A549 (cell line): ENCODE results near the gene GID4. TPM values are rescaled to one million over a fixed set of nuclear protein-coding genes. Genes with fewer than 3 reads are reported as not detected.

ENCODE experiments used
- ATOH8 ChIP-seq: fragments of 250-450 bp; sonication (Bioruptor Pico); IDR thresholded peaks from 2 replicates; pipeline ENCODE4 v1.5.0; 2020; ENCODE audit warnings: low read depth, mild to moderate bottlenecking, moderate library complexity
- BHLHE40 ChIP-seq: IDR thresholded peaks from 2 replicates; pipeline ENCODE4 v1.6.1; 2012; ENCODE audit warnings: low read depth, low read length, inconsistent platforms
- CBX2 ChIP-seq: fragments of 200-600 bp; sonication (generic); IDR thresholded peaks from 2 replicates; pipeline ENCODE4 v1.6.1; 2016; ENCODE audit warnings: low read depth, mild to moderate bottlenecking, borderline replicate concordance
- CHD2 ChIP-seq: fragments of 150-350 bp; IDR thresholded peaks from 2 replicates; pipeline ENCODE4 v1.6.1; 2014; ENCODE audit warnings: low read length; ENCODE audit not compliant: partially characterized antibody
- CTCF ChIP-seq: fragments of >200 bp; sonication (Bioruptor Twin); formaldehyde crosslinking; IDR thresholded peaks from 3 replicates; pipeline ENCODE4 v1.5.1; 2016
- ELK1 ChIP-seq: fragments of 150-350 bp; IDR thresholded peaks from 2 replicates; pipeline ENCODE4 v1.6.1; 2014; ENCODE audit warnings: low read depth, mild to moderate bottlenecking, low read length
- EP300 ChIP-seq, 2 experiments: fragments of >200 bp; sonication (Bioruptor Twin); formaldehyde crosslinking; IDR thresholded peaks; 2 replicates in 1 of 2; 3 replicates in 1 of 2; pipeline ENCODE4 v1.6.1; 2016 to 2017
- ESRRA ChIP-seq: fragments of 150-350 bp; IDR thresholded peaks from 2 replicates; pipeline ENCODE4 v1.6.1; 2014; ENCODE audit warnings: mild to moderate bottlenecking, low read length, borderline replicate concordance
- GATA3 ChIP-seq: IDR thresholded peaks from 2 replicates; pipeline ENCODE4 v1.6.1; 2012; ENCODE audit warnings: borderline replicate concordance
- HES2 ChIP-seq: fragments of >200 bp; sonication (Bioruptor Twin); formaldehyde crosslinking; IDR thresholded peaks from 2 replicates; pipeline ENCODE4 v1.6.1; 2016
- HMGXB4 ChIP-seq: fragments of 250-450 bp; sonication (Bioruptor Pico); IDR thresholded peaks from 2 replicates; pipeline ENCODE4 v1.5.0; 2021; ENCODE audit warnings: mild to moderate bottlenecking, moderate library complexity, borderline replicate concordance
- HOXA7 ChIP-seq: fragments of 250-450 bp; sonication (Bioruptor Pico); IDR thresholded peaks from 2 replicates; pipeline ENCODE4 v1.5.0; 2020; ENCODE audit warnings: mild to moderate bottlenecking, moderate library complexity
- JUN ChIP-seq, 2 experiments: fragments of >200 bp; sonication (Bioruptor Twin); formaldehyde crosslinking; IDR thresholded peaks; 2 replicates in 1 of 2; 3 replicates in 1 of 2; pipeline ENCODE4 v1.6.1; 2016 to 2017
- KDM1A ChIP-seq: fragments of 200-600 bp; sonication (generic); IDR thresholded peaks from 2 replicates; pipeline ENCODE4 v1.6.1; 2016; ENCODE audit warnings: low read depth, mild to moderate bottlenecking
- MAFK ChIP-seq: fragments of 450-650 bp; IDR thresholded peaks from 2 replicates; pipeline ENCODE4 v1.6.1; 2014; ENCODE audit not compliant: partially characterized antibody
- MAX ChIP-seq: IDR thresholded peaks from 2 replicates; pipeline ENCODE4 v1.6.1; 2012
- MAZ ChIP-seq: fragments of 150-350 bp; IDR thresholded peaks from 2 replicates; pipeline ENCODE4 v1.6.1; 2014; ENCODE audit warnings: antibody characterized with exemption, low read depth, low read length, borderline replicate concordance
- MYC ChIP-seq: IDR thresholded peaks from 2 replicates; pipeline ENCODE4 v1.6.1; 2012; ENCODE audit warnings: mild to moderate bottlenecking, inconsistent platforms, low read length, improper control_type of control experiment, borderline replicate concordance
- NFE2L2 ChIP-seq: fragments of 150-350 bp; conservative IDR thresholded peaks from 2 replicates; pipeline ENCODE4 v1.6.1; 2014; ENCODE audit warnings: low read length
- NPAS2 ChIP-seq: fragments of 250-450 bp; sonication (Bioruptor Pico); IDR thresholded peaks from 2 replicates; pipeline ENCODE4 v1.8.0; 2022; ENCODE audit warnings: mild to moderate bottlenecking, moderate library complexity, borderline replicate concordance
- RAD21 ChIP-seq, 2 experiments: fragments of >200 bp in 1 of 2; sonication (Bioruptor Twin) in 1 of 2; formaldehyde crosslinking in 1 of 2; IDR thresholded peaks in 1 of 2; conservative IDR thresholded peaks in 1 of 2; 2 replicates in 1 of 2; 3 replicates in 1 of 2; pipeline ENCODE4 v1.6.1; 2012 to 2018; ENCODE audit warnings: inconsistent platforms in 1 of 2
- REST ChIP-seq: fragments of 200-600 bp; sonication (generic); IDR thresholded peaks from 2 replicates; pipeline ENCODE4 v1.6.1; 2016; ENCODE audit warnings: antibody characterized with exemption, mild to moderate bottlenecking, moderate library complexity
- RFX5 ChIP-seq: fragments of 450-650 bp; IDR thresholded peaks from 2 replicates; pipeline ENCODE4 v1.7.1; 2014; ENCODE audit warnings: antibody characterized with exemption, mild to moderate bottlenecking, moderate library complexity
- SMC3 ChIP-seq: fragments of >200 bp; sonication (Bioruptor Twin); formaldehyde crosslinking; IDR thresholded peaks from 3 replicates; pipeline ENCODE4 v1.6.1; 2018; ENCODE audit warnings: inconsistent platforms
- SREBF2 ChIP-seq: fragments of 450-650 bp; IDR thresholded peaks from 2 replicates; pipeline ENCODE4 v1.6.1; 2014; ENCODE audit warnings: mild to moderate bottlenecking, moderate library complexity
- USF2 ChIP-seq: fragments of 450-650 bp; IDR thresholded peaks from 2 replicates; pipeline ENCODE4 v1.6.1; 2014; ENCODE audit warnings: antibody characterized with exemption
- ZC3H11A ChIP-seq: fragments of 450-650 bp; IDR thresholded peaks from 2 replicates; pipeline ENCODE4 v1.6.1; 2014; ENCODE audit warnings: antibody characterized with exemption, mild to moderate bottlenecking
- ZFP36 ChIP-seq: fragments of 450-650 bp; IDR thresholded peaks from 2 replicates; pipeline ENCODE4 v1.6.1; 2014; ENCODE audit warnings: borderline replicate concordance; ENCODE audit not compliant: partially characterized antibody
- ZNF302 ChIP-seq: fragments of 250-450 bp; sonication (Bioruptor Pico); IDR thresholded peaks from 2 replicates; pipeline ENCODE4 v1.9.0; 2021; ENCODE audit warnings: inconsistent platforms, mild to moderate bottlenecking, moderate library complexity
- polyA plus RNA-seq, 4 experiments: library from polyadenylated mRNA; depleted of rRNA in 3 of 4; stranded (reverse); fragments of >200 nt; fragmentation: RNase III in 1 of 4; extraction: RNeasy Plus Mini Kit Qiagen cat#74134 plus additional on column Dnase treatment in 1 of 4; gene quantifications; 2 replicates in 3 of 4; 3 replicates in 1 of 4; pipeline ENCODE4 v1.2.3, GENCODE V29; 2011 to 2017

Gene GID4
- polyA plus RNA-seq, 2 of the 4 experiments (the other 2 are of a cell fraction): 11.2 to 11.5 TPM

- peak; percentile 24 for TF ChIP-seq CTCF
- TF ChIP-seq SMC3: no peak
- no peak for TF ChIP-seq ESRRA
- TF ChIP-seq NPAS2 (CRISPR knock-in tag): no peak
- no peak for TF ChIP-seq CBX2
- TF ChIP-seq ZFP36: peak; percentile 85
- no peak for TF ChIP-seq ATOH8 (CRISPR knock-in tag)
- peak; percentile 67; the same call in 1 of the 2 replicates for TF ChIP-seq HMGXB4 (CRISPR knock-in tag)
- TF ChIP-seq USF2: no peak
- peak; percentile 34; the same call in 1 of the 2 replicates for TF ChIP-seq GATA3
- TF ChIP-seq REST: peak; percentile 28; the same call in 1 of the 2 replicates
- TF ChIP-seq ZNF302 (CRISPR knock-in tag): no peak
- no peak for TF ChIP-seq HES2
- no peak; the same call in 1 of the 2 replicates for TF ChIP-seq HOXA7
- peak; percentile 38; the same call in 1 of the 2 replicates for TF ChIP-seq ZC3H11A
- peak; percentile 87 to 98 for TF ChIP-seq JUN (IDR thresholded peaks at IDR 0.05)
- no peak for TF ChIP-seq CHD2
- TF ChIP-seq SREBF2: no peak
- 0 out of 2 replicates have a peak, but pooled peaks have one; percentile 26 for TF ChIP-seq NFE2L2
- TF ChIP-seq KDM1A: peak; percentile 100
- TF ChIP-seq ELK1: no peak
- TF ChIP-seq MYC: peak; percentile 97
- no peak for TF ChIP-seq EP300 (IDR thresholded peaks at IDR 0.05)
- TF ChIP-seq RFX5: 0 out of 2 replicates have a peak, but pooled peaks have one; percentile 22
- peak; percentile 98 for TF ChIP-seq MAX
- peak; percentile 81; the same call in 1 of the 2 replicates for TF ChIP-seq MAZ
- TF ChIP-seq MAFK: no peak
- TF ChIP-seq BHLHE40: no peak
- TF ChIP-seq RAD21 (conservative IDR thresholded peaks at IDR 0.05 in 1 of 2, IDR thresholded peaks at IDR 0.05 in 1 of 2): peak; percentile 17 to 28; a peak in 1 of 5 replicates
Observed at GRCh38 chr17:18087610-18088491, 48.6 kb downstream of the GID4 start, which contains the start of gene DRG2 (continued).
